Stimulated activated CD4-positive, alpha-beta T cell treated with anti-CD3 and anti-CD28 coated beads, TNF-alpha, amount 100 ng/mL, for 4 hours (primary cell): ENCODE results near the gene STEAP2.
A peak's percentile ranks its signal among the peaks of the same experiment; 100 is the strongest.
"Not testable (repeated sequence)": the region's sequence is repeated elsewhere in the genome, so short reads cannot be mapped to it uniquely, and the experiment has no call there.

Experiments
- DNase-seq, 3 experiments: peaks; one replicate each; pipeline ENCODE4 v3.0.0-alpha.2; 2020; ENCODE audit warnings: low read depth in 3 of 3

The STEAP2 gene

DNA sequence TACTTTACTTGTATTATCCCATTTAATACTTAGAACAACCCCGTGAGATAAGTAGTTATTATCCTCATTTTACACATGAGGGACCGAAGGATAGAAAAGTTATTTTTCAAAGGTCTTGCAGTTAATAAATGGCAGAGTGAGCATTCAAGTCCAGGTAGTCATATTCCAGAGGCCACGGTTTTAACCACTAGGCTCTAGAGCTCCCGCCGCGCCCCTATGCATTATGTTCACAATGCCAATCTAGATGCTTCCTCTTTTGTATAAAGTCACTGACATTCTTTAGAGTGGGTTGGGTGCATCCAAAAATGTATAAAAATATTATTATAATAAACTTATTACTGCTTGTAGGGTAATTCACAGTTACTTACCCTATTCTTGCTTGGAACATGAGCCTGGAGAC is 22.0 kb downstream of the STEAP2 start:
- no peak for DNase-seq

DNA sequence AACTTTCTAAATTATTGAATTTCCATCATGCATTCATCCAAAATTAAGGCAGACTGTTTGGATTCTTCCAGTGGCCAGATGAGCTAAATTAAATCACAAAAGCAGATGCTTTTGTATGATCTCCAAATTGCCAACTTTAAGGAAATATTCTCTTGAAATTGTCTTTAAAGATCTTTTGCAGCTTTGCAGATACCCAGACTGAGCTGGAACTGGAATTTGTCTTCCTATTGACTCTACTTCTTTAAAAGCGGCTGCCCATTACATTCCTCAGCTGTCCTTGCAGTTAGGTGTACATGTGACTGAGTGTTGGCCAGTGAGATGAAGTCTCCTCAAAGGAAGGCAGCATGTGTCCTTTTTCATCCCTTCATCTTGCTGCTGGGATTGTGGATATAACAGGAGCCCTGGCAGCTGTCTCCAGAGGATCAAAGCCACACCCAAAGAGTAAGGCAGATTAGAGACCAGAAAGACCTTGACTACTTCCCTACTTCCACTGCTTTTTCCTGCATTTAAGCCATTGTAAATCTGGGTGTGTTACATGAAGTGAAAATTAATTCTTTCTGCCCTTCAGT is 25.3 kb downstream of the STEAP2 start:
- no peak for DNase-seq

DNA sequence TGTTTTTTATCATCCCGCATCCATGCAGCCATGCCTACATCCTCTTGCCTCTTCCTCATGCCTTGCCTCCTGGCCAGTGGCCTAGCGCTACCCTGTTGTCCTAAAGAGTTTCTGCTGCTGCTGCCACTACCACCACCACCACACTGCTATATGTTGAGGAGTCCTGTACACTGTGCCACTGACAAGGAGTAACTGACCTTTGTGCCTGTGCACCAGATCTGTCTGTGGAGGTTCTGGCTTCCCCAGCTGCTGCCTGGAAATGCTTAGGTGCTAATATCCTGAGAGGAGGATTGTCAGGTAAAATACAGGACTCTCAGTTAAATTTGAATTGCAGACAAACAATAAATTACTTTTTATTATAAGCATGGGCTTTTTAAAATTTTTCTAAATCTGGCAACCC is 26.5 kb downstream of the STEAP2 start:
- no peak for DNase-seq

DNA sequence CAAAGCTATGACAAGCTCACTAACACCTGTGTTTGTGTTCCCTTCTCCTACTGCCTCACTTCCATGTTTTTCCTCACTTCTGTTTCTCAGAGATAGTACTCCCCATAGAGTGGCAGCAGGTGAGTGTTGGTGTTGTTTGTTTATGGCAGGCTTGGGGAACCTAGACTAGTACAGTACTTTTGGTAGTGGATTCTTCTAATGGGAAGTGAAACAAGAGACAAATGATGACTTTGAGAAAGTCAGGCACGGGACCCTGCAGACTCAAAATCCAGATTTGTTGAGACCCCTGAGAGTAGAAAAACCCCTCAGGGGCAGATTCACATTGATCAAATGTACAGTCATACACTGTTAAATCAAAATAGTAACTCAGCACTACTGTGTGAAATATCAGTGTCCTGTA is 27.0 kb downstream of the STEAP2 start:
- DNase-seq = no peak

GRCh38 chr7:90239050-90239449 is 27.5 kb downstream of the STEAP2 start:
- DNase-seq = no peak

DNA sequence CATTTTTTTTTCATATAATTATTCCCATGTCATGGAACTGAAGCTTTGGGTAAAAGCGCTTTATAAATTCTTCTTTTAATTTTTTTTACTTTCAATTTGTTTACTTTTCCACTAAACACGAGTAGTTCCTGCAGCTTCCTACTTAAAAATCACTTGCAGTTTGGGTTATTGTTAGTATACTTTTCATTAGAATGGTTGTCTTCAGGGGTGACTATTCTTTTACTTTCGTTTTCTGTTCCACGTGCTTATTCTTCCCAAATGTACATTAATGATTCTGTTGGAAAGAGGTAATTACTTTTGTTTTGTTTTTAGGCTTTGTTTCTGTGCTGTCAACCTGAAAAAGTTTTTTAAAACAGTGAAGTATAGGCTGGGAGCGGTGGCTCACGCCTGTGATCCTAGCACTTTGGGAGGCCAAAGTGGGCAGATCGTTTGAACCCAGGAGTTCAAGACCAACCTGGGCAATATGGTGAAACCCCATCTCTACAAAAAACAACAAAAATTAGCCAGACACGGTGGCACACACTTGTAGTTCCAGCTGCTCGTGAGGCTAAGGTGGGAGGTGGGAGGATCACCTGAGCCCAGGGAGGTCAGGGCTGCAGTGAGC is 28.2 kb downstream of the STEAP2 start:
- no peak for DNase-seq

- DNase-seq = no peak
These were observed 31.0 kb downstream of the STEAP2 start for GRCh38 chr7:90242369-90243168.

GRCh38 chr7:90243556-90243955 is 32.0 kb downstream of the STEAP2 start:
- no peak for DNase-seq

GRCh38 chr7:90244565-90244908 is 33.0 kb downstream of the STEAP2 start:
- no peak for DNase-seq

DNA sequence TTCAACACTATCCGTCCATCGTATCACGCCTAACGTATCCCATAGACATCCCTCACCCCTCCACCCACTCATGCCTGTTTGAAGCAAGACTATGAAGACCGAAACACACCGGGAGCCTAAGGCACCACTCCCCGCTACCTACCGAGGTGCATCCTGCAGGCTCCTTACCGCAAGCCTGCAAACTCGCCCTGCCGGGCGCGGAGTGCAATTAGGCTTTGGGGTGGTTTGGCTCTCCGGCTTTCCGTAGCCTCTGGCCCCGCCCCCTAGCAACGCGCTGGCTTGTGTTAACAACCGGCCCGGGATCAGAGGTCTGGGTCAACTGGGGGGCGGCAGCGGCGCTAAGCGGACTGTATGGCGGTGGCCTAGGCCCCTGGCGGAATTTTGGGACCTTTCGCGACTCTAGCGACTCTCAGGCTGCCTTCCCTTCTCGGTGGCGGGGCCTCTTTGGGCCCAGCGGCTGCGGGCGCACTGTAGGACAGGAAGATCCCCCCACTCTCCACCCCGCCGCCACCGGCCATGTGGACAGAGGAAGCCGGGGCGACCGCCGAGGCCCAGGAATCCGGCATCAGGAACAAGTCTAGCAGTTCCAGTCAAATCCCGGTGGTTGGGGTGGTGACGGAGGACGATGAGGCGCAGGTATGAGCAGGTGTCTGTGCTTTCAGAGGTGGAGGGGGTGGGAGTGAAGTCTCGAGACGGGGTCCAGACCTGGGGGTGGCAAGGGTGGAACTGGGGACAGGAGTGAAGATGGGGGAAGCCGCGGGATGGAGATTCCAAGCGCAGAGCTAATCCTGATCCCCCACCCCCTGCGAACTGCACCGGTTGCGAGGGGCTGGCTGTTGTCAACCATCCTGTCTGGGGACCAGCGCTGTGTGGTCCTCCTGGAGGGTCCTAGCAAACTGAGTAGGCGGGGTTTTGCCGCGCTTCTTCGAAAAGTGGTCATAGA is 33.6 kb downstream of the STEAP2 start, which contains the start of gene CFAP69:
CFAP69 (plus strand) TSS at position 266 of the 943 bp plus-strand sequence; CDS start at position 517, 251 bp downstream.
- peak; percentile 69 to 86 (median 76) for DNase-seq

- DNase-seq = no peak
These were observed 34.6 kb downstream of the STEAP2 start for GRCh38 chr7:90246171-90246570.

DNA sequence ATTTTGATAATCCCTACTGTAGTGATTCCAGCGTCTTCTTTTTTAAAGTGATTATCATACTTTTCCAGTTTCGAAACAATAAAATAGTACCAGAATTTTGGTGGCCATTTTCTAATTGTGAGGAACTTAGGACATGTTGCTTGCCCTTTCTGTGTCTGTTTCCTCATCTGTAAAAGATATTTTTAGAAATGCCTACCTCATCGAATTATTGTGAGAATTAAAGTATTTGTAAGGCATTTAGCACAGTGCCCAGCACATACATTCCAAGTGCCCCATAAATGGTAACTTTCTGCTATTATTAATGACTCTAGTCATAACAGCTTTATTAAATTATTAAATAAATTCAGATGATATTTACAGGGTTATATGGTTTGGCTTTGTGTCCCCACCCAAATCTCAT is 37.2 kb downstream of the STEAP2 start:
- DNase-seq = no peak

DNA sequence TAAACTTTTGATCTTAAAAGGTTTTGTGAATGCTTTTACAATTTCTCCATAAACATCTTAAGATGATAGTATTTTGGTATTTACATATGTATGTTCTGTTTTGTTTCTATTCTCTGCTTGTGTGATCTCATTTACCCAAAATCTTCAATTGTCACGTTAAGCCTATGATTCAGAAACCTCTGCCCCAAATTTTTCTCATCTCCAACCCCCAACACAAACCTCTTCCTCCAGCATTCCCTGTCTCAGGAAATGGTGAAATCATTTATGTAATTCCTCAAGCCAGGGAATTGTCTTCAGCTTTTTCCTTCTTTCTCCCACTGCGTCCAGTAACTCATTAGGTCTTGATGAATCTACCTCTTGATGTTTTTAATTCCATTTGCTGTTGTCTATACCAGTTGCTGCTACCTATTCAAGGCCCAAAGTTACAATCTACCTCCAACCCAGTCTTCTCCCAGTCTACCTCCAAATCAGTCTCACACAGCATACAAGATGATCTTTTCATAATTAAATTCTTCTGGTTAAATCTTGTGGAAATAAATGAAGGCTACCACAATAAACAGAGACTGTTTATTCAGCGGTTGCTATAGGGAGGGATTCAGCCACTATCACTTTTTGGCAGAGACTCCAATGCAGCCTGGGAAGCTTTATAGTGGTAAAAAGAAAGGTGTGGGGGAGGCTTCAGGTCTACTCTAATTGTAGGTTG is 39.2 kb downstream of the STEAP2 start:
- DNase-seq = no peak

GRCh38 chr7:90251304-90251635 is 39.7 kb downstream of the STEAP2 start:
- no peak for DNase-seq

- DNase-seq = not testable (repeated sequence)
These were observed 44.5 kb downstream of the STEAP2 start for GRCh38 chr7:90256011-90256410.

DNA sequence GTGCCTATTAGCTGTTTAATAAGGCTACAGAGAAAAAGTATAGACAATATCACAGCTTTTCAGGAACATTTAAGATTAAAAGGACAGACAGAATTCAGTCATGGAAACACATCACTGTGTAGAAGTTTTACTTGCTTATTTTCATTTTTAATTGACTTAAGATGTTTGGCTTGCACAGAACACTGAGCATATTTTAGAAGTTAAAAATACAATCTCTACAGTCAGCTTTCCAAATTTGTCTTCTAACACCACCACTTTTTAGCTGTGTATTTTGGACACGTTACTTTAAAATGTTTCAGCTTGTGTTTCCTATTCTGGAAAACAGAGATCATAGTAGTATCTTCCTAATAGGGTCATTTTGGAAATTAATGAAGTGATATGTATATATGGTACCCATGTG is 45.2 kb downstream of the STEAP2 start:
- no peak for DNase-seq

DNA sequence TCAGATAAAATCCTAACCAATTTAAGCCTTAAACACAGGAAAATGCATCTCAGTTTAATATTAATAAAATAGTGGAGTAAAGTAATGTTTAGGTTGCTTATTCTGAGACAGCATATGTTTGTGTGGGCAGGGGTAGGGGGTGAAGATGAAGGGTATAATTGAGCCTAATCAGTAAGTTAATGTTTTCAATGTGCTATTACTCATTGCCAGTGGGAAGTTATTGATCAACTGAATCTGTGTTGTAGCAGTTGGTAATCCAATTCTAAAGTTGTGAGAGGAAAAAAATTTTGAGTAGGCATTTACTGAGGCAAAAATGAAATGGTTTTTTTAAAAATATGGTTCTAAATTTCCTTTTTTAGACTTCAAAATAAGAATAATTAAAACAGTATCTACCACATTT is 49.9 kb downstream of the STEAP2 start:
- no peak for DNase-seq

DNA sequence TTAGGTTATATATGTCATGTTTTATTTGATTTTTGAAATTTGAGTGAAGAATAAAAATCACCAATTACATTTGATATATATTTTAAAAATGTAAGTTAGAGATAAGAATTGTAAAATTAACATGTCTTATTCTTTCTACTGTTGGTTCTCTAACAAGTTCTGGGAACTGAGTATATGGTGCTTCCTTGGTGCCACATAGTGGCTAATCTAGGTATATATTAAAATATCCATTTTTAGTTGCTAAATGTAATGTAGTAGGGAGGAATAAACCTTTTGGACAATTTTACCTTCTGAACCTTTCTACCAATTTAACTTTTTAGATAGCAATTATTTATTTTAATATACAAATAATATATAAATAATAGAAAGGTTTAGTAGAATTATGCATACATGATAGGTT is 50.9 kb downstream of the STEAP2 start:
- no peak for DNase-seq

DNA sequence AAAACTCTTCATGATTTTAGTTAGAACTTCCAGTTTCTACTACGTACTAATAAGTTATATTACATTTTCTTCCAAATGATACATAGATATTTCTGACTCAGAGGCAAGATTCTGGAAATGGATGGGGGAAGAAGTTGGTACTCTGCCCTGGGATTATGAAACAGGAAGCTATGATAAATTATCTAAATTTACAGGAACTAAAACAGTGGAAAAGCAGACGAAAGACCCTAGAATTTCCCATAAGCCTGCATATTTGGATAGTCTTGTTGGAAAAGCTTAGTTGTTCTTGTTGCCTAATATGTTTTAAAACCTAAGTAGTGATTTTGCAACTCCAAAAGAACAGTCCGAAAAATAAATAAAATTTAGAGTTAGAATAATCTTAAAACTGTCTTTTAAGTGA is 55.3 kb downstream of the STEAP2 start:
- DNase-seq = no peak

GRCh38 chr7:90267263-90267858 is 55.8 kb downstream of the STEAP2 start:
- DNase-seq = no peak

- DNase-seq = no peak
These were observed 57.6 kb downstream of the STEAP2 start for GRCh38 chr7:90269163-90269562.
